Neural crest cell (in vitro differentiated cells): ENCODE measurements around the gene P3H1. TPM values are rescaled to one million over a fixed set of nuclear protein-coding genes. Genes with fewer than 3 reads are reported as not detected.

ENCODE experiments used
- DNase-seq: peaks from one replicate; pipeline ENCODE4 v3.0.0; 2021; ENCODE audit warnings: low read depth, mixed read lengths, low spot score
- H3K27ac Mint-ChIP-seq: one replicate; pipeline ENCODE4 v1.8.0; 2021; ENCODE audit warnings: mild to moderate bottlenecking, mixed read lengths; ENCODE audit not compliant: unreplicated experiment
- H3K27me3 Mint-ChIP-seq: 2 replicates; pipeline ENCODE4 v1.8.0; 2021; ENCODE audit warnings: low read depth, mild to moderate bottlenecking, mixed read lengths
- H3K36me3 Mint-ChIP-seq: 2 replicates; pipeline ENCODE4 v1.8.0; 2021; ENCODE audit warnings: low read depth, mild to moderate bottlenecking, mixed read lengths
- H3K4me1 Mint-ChIP-seq: 2 replicates; pipeline ENCODE4 v1.8.0; 2021; ENCODE audit warnings: mixed read lengths
- H3K4me3 Mint-ChIP-seq: one replicate; pipeline ENCODE4 v1.8.0; 2021; ENCODE audit warnings: mild to moderate bottlenecking, mixed read lengths
- H3K9me3 Mint-ChIP-seq: 2 replicates; pipeline ENCODE4 v1.8.0; 2021; ENCODE audit warnings: mixed read lengths
- total RNA-seq: library from RNA; stranded (reverse); gene quantifications from 2 replicates; pipeline ENCODE4 v1.2.1, GENCODE V29; 2021
- TF ChIP-seq, protein P1 (sequence below): fragments of 200-600 bp; sonication (generic); conservative IDR thresholded peaks from 2 replicates; pipeline ENCODE4 v1.5.0; 2021; ENCODE audit warnings: antibody characterized with exemption, mild to moderate bottlenecking

P3H1 gene
- total RNA-seq, 1 donor from 2014 or later: 88.6 TPM

DNA sequence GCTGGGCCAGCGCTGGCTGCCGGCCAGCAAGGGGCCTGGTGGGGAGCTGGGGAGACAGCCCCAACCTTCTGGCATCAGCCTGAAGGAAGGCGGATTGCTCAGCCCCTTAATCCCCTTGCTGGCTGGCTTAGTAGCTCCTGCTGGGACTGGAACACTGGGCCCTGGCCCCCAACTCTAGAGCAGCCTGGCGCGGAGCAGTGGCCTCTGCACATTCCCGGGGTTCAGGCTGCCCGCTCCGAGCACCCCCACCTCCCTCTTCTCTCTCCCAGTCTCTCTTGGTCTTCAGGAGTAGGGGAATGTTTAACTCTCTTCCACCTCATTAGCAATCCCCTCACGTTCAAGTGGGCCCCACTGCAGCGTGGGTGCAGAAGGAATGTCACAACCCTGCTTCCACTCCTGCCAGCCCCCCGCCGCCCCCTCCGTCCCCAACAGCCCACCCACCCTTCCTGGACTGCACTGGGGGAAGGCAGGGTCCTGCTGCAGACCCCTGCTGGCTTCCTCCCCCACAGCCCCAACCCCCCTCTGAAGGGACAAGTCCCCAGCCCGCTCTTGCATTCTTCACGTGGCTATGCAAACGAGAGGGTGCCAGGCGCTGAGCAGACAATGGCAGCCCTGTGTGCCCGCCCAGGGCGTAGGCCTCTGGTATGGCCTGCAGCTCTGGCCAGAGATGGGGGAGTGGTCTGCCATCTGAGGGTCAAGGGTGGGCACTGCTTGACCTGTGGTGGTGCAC lies 25.8 kb downstream of the P3H1 start:
- Mint-ChIP-seq H3K36me3 (peaks cover 6% of the 10 kb centered on the region), H3K27me3 (no peaks in the 10 kb centered on the region), H3K4me1 (peaks cover 32% of the 10 kb centered on the region), H3K27ac (peak overlapping the region; percentile 67), H3K9me3 (no peaks in the 10 kb centered on the region), H3K4me3 (no peak overlapping the region)
- TF ChIP-seq, protein P1, sequence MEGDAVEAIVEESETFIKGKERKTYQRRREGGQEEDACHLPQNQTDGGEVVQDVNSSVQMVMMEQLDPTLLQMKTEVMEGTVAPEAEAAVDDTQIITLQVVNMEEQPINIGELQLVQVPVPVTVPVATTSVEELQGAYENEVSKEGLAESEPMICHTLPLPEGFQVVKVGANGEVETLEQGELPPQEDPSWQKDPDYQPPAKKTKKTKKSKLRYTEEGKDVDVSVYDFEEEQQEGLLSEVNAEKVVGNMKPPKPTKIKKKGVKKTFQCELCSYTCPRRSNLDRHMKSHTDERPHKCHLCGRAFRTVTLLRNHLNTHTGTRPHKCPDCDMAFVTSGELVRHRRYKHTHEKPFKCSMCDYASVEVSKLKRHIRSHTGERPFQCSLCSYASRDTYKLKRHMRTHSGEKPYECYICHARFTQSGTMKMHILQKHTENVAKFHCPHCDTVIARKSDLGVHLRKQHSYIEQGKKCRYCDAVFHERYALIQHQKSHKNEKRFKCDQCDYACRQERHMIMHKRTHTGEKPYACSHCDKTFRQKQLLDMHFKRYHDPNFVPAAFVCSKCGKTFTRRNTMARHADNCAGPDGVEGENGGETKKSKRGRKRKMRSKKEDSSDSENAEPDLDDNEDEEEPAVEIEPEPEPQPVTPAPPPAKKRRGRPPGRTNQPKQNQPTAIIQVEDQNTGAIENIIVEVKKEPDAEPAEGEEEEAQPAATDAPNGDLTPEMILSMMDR: no peak
- no peak for DNase-seq

DNA sequence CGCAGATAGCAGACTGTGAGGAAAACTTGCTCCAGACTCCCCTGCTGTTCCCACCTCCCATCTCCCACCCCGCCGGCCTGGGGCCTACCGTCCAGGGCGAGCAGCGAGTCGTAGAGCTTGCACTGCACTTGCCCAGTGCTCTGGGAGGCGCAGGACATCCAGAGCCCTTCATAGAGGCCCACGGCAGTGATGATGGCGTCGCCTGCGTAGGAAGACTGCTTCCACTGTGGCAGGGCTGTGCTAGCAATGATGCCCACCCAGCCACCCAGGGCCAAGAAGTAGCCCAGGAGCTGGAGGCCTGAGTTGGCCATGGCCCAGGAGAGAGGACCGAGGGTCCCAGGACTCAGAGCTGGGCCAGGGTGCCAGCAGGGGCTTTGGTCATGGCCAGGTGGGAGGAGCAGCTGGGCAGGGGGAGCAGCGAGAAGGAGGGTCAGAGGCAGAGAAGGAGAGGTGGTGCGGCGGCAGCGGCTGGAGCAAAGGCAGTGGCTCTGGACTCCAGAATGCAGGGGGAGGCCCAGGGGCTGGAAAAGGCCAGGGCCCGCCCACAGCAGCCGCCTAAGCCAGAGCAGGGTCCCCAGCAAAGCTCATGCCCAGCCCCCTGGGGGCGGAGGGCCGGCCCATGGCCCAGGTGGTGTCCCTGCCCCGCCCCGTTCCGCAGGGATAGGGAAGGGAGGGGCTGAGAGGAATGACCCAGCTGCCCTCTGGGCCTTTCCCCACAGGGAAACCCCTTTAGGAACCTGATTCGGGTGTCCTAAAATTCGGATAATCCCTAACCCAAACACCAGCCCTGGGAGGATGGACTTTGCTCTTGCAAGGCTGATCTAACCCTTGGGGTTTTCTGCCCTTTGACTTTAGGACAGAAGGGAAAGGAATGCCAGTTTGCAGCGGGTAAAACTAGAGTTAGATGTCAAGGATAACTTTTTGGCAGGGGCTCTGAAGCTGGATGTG lies 26.8 kb downstream of the P3H1 start, which contains the start of gene CLDN19:
TSS of gene CLDN19 (minus strand) at position 484 of the 948 bp plus-strand sequence. CDS start at position 311, 173 bp downstream.
- Mint-ChIP-seq H3K36me3 (no peaks in the 10 kb centered on the region), H3K4me3 (no peak within 1 kb of the TSS), H3K9me3 (no peaks in the 10 kb centered on the region), H3K27me3 (no peaks in the 10 kb centered on the region), H3K4me1 (peaks cover 32% of the 10 kb centered on the region), H3K27ac (peak within 1 kb of the TSS; percentile 67)
- DNase-seq: no peak
- TF ChIP-seq, protein P1: no peak

DNA sequence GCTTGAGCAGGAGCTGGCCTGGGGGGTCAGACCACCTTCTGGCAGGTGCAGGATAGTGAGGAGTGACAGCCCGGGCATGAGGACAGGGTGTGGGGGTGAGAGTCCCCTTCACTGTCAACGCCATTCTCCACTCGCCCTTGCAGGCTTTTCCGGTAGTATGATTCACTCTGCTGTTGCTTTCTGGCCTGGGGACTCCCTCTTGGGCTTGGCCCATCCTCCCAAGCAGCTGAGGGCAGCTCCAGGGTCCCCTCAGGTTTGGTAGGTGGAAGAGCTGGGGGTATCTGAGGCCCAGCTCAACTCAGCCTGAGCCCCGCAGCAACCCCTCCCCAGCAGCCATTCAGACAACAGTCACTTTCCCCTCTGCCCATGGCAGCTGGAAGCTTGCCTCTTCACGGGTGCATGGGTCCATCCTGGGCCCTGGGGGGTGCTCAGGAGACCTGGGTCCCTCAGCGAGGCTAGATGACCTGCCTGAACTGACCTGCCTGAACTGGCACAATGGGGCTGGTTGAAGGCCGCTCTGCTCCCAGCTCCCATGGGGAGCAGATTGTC lies 28.1 kb downstream of the P3H1 start:
- Mint-ChIP-seq H3K9me3 (no peaks in the 10 kb centered on the region), H3K4me1 (peaks cover 31% of the 10 kb centered on the region), H3K27ac (no peak overlapping the region), H3K4me3 (no peak overlapping the region), H3K36me3 (no peaks in the 10 kb centered on the region), H3K27me3 (no peaks in the 10 kb centered on the region)
- DNase-seq: no peak
- TF ChIP-seq, protein P1: no peak

DNA sequence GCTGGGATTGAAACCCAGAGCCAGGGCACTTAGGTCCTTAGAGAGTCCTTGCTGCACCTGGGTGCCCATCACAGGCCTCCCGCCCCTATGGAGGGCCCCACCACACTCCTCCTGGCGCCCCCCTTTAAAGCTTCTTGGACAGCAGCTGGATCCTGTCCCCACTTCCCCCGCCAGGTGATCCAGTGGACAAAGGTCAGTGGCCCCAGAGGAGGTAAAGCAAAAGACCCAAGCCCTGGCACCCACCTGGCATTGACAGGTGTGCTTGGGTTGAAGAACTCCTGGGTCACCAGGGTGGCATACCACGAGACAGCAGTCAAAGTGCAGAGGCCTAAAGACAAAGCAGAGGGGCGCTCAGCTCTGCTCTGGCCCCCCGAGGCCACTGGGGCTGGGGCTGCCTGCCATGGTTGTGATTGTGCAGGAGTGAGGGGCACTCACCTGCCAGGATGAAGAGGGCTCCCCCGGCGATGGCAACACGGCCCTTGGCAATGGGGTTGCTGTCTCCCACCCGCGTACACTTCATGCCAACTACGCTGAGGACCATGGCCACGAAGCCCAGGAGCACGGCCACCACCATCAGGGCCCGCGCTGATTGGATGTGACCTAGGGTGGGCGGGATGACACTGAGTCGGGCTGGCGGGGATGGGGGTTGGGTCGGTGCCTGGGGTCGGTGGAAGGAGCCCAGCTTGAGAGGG lies 28.7 kb downstream of the P3H1 start:
- no peak overlapping the region for H3K27ac Mint-ChIP-seq
- no peaks in the 10 kb centered on the region for H3K36me3 Mint-ChIP-seq
- TF ChIP-seq, protein P1: no peak

DNA sequence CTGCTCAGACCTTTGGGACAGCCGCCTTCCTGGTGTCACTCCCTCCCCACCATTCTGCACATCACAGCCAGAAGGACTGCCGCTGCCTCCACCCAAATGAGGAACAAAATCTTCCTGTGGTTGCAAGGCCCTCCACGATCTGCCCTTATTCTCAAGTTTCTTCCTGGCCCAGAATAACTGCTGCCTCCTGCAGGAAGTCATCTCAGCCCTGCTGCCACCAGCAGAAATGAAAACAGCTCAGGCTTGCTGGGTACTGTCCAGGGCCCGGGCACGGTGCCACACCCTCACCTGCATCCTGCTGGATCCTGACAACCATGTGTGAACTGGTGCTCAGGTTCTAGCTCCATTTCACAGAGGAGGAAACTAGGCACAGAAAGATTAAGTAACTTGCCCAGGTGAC lies 29.6 kb downstream of the P3H1 start:
- Mint-ChIP-seq H3K27me3 (no peaks in the 10 kb centered on the region), H3K4me1 (peaks cover 17% of the 10 kb centered on the region), H3K4me3 (no peak overlapping the region), H3K9me3 (no peaks in the 10 kb centered on the region), H3K27ac (no peak overlapping the region), H3K36me3 (no peaks in the 10 kb centered on the region)
- DNase-seq: no peak
- TF ChIP-seq, protein P1: no peak

More for the DNA sequence above, 28.7 kb downstream of the P3H1 start:
- H3K4me1 Mint-ChIP-seq: peaks cover 24% of the 10 kb centered on the region
- no peak for DNase-seq
- no peak overlapping the region for H3K4me3 Mint-ChIP-seq
- no peaks in the 10 kb centered on the region for H3K9me3 Mint-ChIP-seq
- no peaks in the 10 kb centered on the region for H3K27me3 Mint-ChIP-seq
